Islet precursor cell (in vitro differentiated cells): Measurements from ENCODE around the gene IL19.
A peak's percentile ranks its signal among the peaks of the same experiment; 100 is the strongest.
"Not testable (repeated sequence)": the region's sequence is repeated elsewhere in the genome, so short reads cannot be mapped to it uniquely, and the experiment has no call there.

Experiments
- DNase-seq: peaks from one replicate; pipeline ENCODE4 v3.0.0-alpha.2; 2018

IL19 gene

GRCh38 chr1:206741142-206741701 is 29.4 kb upstream of the IL19 start:
- no peak for DNase-seq

GRCh38 chr1:206742719-206743383 is 27.7 kb upstream of the IL19 start:
- no peak for DNase-seq

- DNase-seq: peak; percentile 61
Measured at GRCh38 chr1:206744683-206745082, 25.9 kb upstream of the IL19 start.

GRCh38 chr1:206745301-206745700 is 25.3 kb upstream of the IL19 start:
- no peak for DNase-seq

- DNase-seq: no peak
Measured at GRCh38 chr1:206748348-206749030, 22.1 kb upstream of the IL19 start.

DNA sequence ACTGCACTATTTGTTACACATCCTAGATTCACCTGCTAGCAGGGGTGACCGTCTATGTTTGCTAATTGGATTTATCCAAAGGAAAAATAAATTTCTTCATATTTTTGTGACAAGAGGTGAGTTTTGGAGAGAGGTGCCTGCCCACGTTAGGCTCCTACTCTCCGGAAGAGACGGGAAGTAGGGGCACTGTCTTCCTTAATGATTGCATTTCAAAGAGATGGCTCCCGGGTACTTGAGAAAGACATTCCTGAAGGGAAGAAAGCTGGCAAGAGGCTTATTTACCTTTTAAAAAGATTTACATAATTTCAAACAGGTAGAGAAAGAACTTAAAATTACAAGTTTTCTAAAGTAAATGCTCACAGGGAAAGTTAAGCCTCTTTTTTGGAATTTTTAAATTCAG is 18.7 kb upstream of the IL19 start:
- no peak for DNase-seq

DNA sequence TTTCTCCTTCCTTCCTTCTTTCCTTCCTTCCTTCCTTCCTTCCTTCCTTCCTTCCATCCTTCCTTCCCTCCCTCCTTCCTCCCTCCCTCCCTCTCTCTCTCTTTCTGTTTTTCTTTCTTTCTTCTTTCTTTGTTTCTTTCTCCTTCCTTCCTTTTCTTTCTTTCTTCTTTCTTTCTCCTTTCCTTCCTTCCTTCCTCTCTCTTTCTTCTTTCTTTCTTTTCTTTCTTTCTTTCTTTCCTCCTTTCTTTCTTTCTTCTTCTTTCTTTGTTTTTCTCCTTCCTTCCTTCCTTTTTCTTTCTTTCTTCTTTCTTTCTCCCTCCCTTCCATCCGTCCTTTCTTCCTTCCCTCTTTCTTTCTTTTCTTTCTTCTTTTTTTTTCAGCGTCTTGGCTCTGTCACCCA is 18.1 kb upstream of the IL19 start:
- no peak for DNase-seq

DNA sequence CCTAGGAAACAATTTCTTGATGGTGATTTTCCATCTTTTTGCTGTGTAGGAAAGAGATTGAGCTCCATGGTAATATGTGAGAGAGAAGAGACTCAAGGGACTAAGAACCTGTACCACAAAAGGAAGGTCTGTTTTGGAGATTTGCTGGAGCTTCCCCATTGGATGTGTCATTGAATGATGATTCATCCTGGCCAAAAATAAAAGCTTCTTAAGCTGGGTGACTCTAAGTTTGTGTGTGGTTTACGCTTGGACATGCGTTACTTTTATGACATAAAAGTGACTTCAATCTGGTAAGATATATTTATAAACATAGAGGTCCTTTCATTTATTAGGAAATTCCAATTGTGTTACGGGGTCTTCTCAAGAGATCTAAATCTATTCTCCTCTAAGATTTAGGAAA is 17.4 kb upstream of the IL19 start:
- no peak for DNase-seq

GRCh38 chr1:206754011-206754410 is 16.6 kb upstream of the IL19 start:
- DNase-seq: no peak

DNA sequence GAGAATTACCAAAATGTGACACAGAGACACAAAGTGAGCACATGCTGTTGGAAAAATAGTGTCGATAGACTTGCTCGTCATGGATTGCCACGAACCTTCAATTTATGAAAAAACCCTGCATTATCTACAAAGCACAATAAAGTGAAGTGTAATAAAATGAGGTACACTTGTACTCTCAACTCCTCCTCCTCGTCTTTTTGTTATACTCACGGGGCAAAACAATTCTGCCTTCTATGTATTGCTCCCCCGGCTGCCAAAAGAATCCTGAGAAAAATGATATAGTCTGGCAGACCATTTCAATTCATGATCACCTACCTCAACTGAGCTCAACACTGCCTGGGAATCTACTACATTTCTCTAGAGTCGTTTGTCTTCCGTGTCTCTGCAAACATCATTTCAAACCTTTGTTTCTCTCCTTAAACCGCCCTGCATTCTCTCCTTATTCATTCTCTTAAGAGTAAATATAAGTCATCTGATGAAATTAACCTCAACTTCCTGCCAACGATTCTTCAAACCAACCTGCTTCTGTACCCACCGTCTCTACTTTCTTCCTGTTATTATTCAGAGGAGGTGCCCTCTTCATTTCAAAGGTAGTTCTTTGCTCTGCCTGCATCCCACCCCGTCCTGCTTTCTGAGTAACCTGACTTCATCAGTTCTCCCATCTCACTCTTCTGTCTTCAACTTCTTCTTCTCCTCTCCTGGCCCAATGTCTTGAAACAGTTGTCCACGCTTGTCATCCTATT is 12.9 kb upstream of the IL19 start:
- DNase-seq: no peak

DNA sequence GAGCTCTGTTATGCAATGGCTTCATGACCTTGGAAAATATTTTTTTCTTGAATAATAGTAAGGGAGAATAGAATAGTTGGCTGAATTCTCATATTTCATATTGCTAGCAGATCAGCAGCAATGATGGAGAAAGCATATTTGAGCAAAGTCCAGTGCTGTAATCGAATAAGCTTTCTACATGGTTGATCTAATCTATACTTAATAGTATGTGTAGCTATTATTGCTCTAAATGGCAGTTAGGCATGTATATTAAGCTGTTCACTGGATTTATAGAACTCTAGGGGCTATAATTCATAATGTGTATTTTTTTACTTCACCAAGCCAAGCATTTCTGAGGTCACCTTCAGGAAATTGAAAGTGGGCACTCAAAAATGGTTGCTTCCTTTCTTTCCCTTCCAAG is 10.0 kb upstream of the IL19 start:
- DNase-seq: no peak

DNA sequence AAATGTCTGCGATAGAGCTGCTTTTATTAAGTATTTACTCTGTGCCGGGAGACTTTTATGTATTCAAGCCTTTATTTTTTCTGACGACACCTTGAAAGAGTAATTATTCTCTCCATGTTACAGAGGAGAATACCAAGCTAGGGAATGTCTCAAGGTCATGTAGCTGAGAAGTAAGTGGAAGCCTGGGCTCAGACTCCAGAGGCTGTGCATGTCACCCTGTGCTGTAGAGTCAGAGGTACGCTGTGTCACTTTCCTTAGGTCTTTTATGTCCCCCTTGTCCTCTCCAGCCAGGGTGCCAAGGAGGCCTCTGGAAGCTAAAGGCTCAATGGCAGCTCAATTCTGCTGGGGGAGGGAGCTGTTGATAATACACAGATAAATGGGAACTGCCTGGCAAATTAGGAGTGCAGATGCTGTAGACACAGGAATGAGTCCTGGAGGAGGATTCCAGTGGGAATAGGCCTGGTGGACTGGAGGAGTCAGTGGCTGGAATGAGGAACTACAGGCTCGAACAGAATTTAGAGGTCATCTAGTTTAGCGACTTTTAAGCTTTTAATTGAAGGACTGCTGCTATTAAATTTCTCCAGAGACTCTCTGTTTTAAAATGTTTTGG is 9.3 kb upstream of the IL19 start:
- DNase-seq: peak; percentile 83

- DNase-seq: not testable (repeated sequence)
Measured at GRCh38 chr1:206762741-206763364, 7.7 kb upstream of the IL19 start.

GRCh38 chr1:206765771-206766170 is 4.8 kb upstream of the IL19 start:
- not testable (repeated sequence) for DNase-seq

- DNase-seq: peak; percentile 93
Measured at GRCh38 chr1:206766251-206766856, 4.2 kb upstream of the IL19 start.

DNA sequence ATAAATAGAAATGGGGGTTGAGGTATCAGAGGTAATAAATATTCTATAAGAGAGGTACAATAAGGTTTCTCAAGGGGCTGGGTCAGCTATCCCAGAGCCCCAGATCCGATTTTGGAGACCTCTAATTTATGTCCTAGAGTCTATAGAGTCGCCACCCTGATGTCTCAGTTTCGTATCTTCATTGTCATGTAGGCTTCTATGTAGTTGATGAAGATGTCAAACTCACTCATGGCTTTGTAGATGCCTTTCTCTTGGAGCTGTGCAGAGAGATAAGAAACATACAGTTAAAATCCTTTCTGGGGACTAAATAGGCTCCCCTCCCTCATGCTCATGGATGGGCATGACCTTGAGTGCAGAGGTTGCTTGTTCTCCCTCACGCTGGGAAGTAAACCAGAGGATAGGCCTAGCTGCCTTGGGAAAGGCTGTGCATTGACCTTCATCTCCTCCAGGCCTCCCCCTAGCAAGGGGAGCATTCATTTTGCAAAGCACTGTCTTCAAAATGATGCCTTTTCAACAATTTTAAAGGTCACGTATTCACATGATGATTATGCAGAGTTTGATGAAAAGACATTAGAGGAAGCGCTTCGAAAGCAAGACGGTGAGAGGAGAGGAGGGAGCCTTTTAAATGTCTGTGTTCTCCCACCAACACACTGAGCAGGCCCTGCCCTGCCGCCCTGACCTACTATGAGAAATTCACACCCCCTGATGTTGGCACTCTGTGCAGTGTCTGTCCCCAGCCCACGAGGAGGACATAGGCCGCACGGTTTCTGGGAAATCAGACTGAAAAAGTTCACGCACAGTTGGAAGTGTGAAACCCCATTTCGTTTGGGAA is 1.9 kb upstream of the IL19 start:
- no peak for DNase-seq

DNA sequence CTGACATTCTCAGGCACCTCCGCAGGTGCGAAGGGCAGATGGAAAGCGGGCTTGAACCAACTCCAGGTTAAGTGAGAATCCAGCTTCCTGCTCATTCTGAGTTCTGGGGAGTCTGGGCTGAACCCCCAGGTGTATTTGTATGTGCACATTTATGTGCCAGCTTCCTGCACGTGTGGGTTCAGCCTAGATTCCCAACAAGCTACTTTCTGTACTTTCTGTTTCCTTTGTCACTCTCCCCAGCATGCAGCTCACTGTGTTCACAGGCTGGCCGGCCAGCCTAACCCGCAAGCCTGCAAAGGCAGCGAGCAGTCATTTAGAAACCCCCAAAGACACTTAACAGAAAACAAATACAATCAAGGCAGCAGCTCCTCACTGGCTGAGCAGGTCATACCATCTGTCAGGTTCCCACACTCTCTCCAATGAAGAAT is 1.3 kb upstream of the IL19 start:
- DNase-seq: no peak

GRCh38 chr1:206771338-206771692 is 742 bp downstream of the IL19 start:
- DNase-seq: no peak

DNA sequence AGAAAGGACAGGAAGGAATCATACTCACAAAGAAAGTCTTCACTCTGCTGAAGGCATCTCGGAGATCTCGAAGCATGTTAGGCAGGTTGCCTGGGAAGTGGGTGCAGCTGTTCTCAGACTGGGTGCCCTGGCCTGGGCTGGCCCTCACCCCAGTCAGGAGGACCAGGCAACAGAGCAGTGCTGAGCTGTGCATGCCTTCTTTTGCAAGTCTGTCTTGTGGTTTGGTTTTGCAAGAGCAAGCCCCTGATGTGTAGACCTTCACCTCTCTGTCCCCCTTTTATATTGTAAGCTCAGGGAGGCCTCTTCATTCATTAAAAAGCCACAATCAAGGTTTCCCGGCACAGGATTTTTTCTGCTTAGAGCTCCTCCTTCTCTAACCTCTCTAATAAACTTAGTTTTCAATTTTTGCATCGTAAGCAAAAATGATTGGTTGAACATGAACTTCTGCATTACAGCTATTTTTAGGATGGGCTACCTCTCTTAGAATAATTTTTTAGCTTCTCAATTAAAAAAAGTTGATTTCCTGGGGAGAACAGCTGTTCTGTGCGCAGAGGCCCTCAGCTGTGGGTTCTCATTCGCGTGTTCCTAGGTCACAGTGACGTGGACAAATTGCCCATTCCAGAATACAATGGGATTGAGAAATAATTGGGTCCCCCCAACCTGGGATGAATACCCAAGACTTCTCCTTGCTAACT is 1.8 kb downstream of the IL19 start, which contains the start of gene IL10:
TSS of gene IL10 (minus strand) at position 252 of the 695 bp plus-strand sequence. CDS start at position 193, 59 bp downstream.
- DNase-seq: no peak

DNA sequence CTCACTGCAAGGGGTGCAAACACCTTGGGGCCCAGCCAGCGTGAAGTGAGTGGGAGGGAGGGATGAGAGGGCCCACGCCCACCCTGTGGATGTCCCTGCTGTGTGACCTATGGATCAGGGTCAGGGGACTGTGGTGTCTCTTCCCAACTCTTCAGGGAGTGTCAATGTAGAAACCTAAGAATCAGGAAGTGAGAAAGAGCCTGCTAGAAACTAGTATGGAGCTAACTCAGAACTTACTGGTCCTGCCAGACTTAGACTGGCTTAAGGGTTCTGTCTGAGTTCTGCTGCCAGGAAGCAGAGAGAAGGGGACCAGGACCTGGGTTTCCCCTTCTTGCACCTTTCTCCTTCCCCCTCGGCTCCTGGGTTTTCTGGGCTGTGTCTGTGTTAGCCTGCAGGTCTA is 3.5 kb downstream of the IL19 start:
- DNase-seq: no peak

- no peak for DNase-seq
Measured at GRCh38 chr1:206776229-206776628, 5.7 kb downstream of the IL19 start.
